ENCODE data around the gene HIPK1.
A peak's percentile ranks its signal among the peaks of the same experiment; 100 is the strongest.

Gene HIPK1

GRCh38 chr1:113913887-113914664 lies 15.0 kb upstream of the HIPK1 start:
- no peak for DNase-seq

GRCh38 chr1:113916974-113917373 lies 12.2 kb upstream of the HIPK1 start:
- DNase-seq = no peak

- DNase-seq = peak; percentile 38
These were observed 11.6 kb upstream of the HIPK1 start for GRCh38 chr1:113917400-113918082.

GRCh38 chr1:113918243-113918642 lies 10.9 kb upstream of the HIPK1 start:
- no peak for DNase-seq

- DNase-seq = no peak
These were observed 6.2 kb upstream of the HIPK1 start for GRCh38 chr1:113922957-113923356.

- no peak for DNase-seq
These were observed 4.7 kb upstream of the HIPK1 start for GRCh38 chr1:113924473-113924872.

GRCh38 chr1:113928187-113928930 lies 765 bp upstream of the HIPK1 start:
- DNase-seq = no peak

GRCh38 chr1:113929750-113930498 lies 800 bp downstream of the HIPK1 start:
- DNase-seq = peak; percentile 42

- DNase-seq = peak; percentile 52
These were observed 1.5 kb downstream of the HIPK1 start for GRCh38 chr1:113930499-113931161.

GRCh38 chr1:113931451-113931851 lies 2.3 kb downstream of the HIPK1 start:
- DNase-seq = peak; percentile 46

- no peak for DNase-seq
These were observed 4.9 kb downstream of the HIPK1 start for GRCh38 chr1:113934006-113934405.

- no peak for DNase-seq
These were observed 5.5 kb downstream of the HIPK1 start for GRCh38 chr1:113934511-113935055.

GRCh38 chr1:113935176-113935575 lies 6.1 kb downstream of the HIPK1 start:
- no peak for DNase-seq

GRCh38 chr1:113935970-113936369 lies 6.8 kb downstream of the HIPK1 start:
- no peak for DNase-seq

GRCh38 chr1:113937146-113937545 lies 8.0 kb downstream of the HIPK1 start:
- DNase-seq = no peak

GRCh38 chr1:113938192-113938591 lies 9.1 kb downstream of the HIPK1 start:
- DNase-seq = no peak

- DNase-seq = no peak
These were observed 11.5 kb downstream of the HIPK1 start for GRCh38 chr1:113940365-113941244.

GRCh38 chr1:113941245-113941559 lies 12.1 kb downstream of the HIPK1 start:
- no peak for DNase-seq

GRCh38 chr1:113942527-113942926 lies 13.4 kb downstream of the HIPK1 start:
- no peak for DNase-seq

- DNase-seq = no peak
These were observed 14.1 kb downstream of the HIPK1 start for GRCh38 chr1:113943028-113943811.
